SK-N-SH (cell line): ENCODE data around the gene RFT1.

Experiments
- CHD2 ChIP-seq: fragments of 150-350 bp; IDR thresholded peaks from 2 replicates; pipeline ENCODE4 v1.6.1; 2018; ENCODE audit warnings: low read length; ENCODE audit not compliant: partially characterized antibody
- RXRA ChIP-seq: IDR thresholded peaks from 2 replicates; pipeline ENCODE4 v1.4.0; 2012; ENCODE audit warnings: low read depth, mild to moderate bottlenecking, borderline replicate concordance
- TAF1 ChIP-seq: IDR thresholded peaks from 2 replicates; pipeline ENCODE4 v1.6.1; 2012; ENCODE audit warnings: low read depth, mild to moderate bottlenecking, low read length, moderate library complexity, borderline replicate concordance
- TF ChIP-seq, protein P1 (sequence below): IDR thresholded peaks from 2 replicates; pipeline ENCODE4 v1.6.1; 2012; ENCODE audit warnings: mild to moderate bottlenecking, low read depth, low read length, moderate library complexity

DNA sequence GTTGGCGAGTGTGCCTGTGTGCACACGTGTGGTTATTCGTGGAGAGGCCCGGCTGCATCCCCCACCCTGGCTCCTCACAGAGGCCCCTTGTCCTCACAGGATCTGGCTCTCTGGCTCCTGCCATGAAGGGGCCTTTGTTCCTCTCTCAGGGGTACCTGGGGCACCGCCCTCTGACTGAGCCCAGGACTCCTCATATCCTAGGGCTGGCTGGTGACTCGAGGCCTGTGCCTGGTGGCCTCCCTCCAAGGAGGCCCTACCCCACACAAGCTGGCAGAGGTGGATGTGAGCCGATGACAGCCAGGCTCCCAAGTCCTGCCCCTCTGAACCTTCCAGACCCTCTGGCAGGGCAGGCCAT, 40.8 kb upstream of the RFT1 start:
- TF ChIP-seq, protein P1, sequence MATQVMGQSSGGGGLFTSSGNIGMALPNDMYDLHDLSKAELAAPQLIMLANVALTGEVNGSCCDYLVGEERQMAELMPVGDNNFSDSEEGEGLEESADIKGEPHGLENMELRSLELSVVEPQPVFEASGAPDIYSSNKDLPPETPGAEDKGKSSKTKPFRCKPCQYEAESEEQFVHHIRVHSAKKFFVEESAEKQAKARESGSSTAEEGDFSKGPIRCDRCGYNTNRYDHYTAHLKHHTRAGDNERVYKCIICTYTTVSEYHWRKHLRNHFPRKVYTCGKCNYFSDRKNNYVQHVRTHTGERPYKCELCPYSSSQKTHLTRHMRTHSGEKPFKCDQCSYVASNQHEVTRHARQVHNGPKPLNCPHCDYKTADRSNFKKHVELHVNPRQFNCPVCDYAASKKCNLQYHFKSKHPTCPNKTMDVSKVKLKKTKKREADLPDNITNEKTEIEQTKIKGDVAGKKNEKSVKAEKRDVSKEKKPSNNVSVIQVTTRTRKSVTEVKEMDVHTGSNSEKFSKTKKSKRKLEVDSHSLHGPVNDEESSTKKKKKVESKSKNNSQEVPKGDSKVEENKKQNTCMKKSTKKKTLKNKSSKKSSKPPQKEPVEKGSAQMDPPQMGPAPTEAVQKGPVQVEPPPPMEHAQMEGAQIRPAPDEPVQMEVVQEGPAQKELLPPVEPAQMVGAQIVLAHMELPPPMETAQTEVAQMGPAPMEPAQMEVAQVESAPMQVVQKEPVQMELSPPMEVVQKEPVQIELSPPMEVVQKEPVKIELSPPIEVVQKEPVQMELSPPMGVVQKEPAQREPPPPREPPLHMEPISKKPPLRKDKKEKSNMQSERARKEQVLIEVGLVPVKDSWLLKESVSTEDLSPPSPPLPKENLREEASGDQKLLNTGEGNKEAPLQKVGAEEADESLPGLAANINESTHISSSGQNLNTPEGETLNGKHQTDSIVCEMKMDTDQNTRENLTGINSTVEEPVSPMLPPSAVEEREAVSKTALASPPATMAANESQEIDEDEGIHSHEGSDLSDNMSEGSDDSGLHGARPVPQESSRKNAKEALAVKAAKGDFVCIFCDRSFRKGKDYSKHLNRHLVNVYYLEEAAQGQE, result no peak
- TF ChIP-seq CHD2 (no peak), RXRA (no peak), TAF1 (no peak)
